GM12874 (cell line): ENCODE results near the gene PRSS27.

Experiments
- CTCF ChIP-seq: IDR thresholded peaks from 2 replicates; pipeline ENCODE4 v1.5.1; 2011; ENCODE audit warnings: low read depth, mild to moderate bottlenecking, control low read depth, low read length, moderate library complexity; ENCODE audit not compliant: insufficient read depth

PRSS27 gene

GRCh38 chr16:2664574-2664982 is 55.4 kb downstream of the PRSS27 start:
- TF ChIP-seq CTCF = no peak

- no peak for TF ChIP-seq CTCF
These were observed 56.2 kb downstream of the PRSS27 start for GRCh38 chr16:2663553-2664546.
